Upper lobe of left lung (tissue), 4 donors: Measurements from ENCODE around the gene SUSD6.

Experiments
- CTCF ChIP-seq, 6 experiments: fragments of 450-650 bp in 4 of 6; fragments of 200-600 bp in 2 of 6; sonication (generic) in 2 of 6; IDR thresholded peaks; one replicate each; pipeline ENCODE4 v1.5.1; 2016 to 2019; ENCODE audit warnings: antibody characterized with exemption in 6 of 6
- EP300 ChIP-seq, 4 donors: sonication (generic); formaldehyde crosslinking; IDR thresholded peaks; one replicate each; pipeline ENCODE4 v1.5.1; 2017; ENCODE audit warnings: antibody characterized with exemption in 4 of 4, control low read depth in 2 of 4
- POLR2A ChIP-seq, 4 donors: fragments of 450-650 bp; IDR thresholded peaks; one replicate each; pipeline ENCODE4 v1.5.1; 2016 to 2017; ENCODE audit warnings: antibody characterized with exemption in 4 of 4, mild to moderate bottlenecking in 2 of 4
- POLR2AphosphoS5 ChIP-seq, 2 donors: sonication (generic); formaldehyde crosslinking; IDR thresholded peaks; one replicate each; pipeline ENCODE4 v1.5.1; 2017; ENCODE audit warnings: antibody characterized with exemption in 2 of 2

GRCh38 chr14:69700575-69700974 lies 89.2 kb downstream of the SUSD6 start:
- TF ChIP-seq POLR2A (IDR thresholded peaks at IDR 0.05): no peak
- TF ChIP-seq CTCF (IDR thresholded peaks at IDR 0.05): no peak
- TF ChIP-seq EP300 (IDR thresholded peaks at IDR 0.05): no peak
- TF ChIP-seq POLR2AphosphoS5 (IDR thresholded peaks at IDR 0.05): no peak
